MCF 10A (cell line): ENCODE results near the gene DUS2. TPM values are rescaled to one million over a fixed set of nuclear protein-coding genes. Genes with fewer than 3 reads are reported as not detected.
"Not testable (repeated sequence)": the region's sequence is repeated elsewhere in the genome, so short reads cannot be mapped to it uniquely, and the experiment has no call there.

ENCODE experiments used
- BruUV-seq: library from RNA; stranded (reverse); fragments of 400-500 nt; replicated peaks from 2 replicates; lab custom pipeline; 2021; lab: Mats Ljungman, UMichigan
- CTCF ChIA-PET: fragments of 300-600 bp; sonication (Branson Sonifier 250); formaldehyde crosslinking; extraction: SDS; loops from one replicate; lab custom pipeline; 2021; ENCODE audit warnings: antibody characterized with exemption, inconsistent platforms; lab: Yijun Ruan, JAX
- POLR2A ChIA-PET: fragments of 300-600, 350-650 bp; sonication (Branson Sonifier 250); formaldehyde crosslinking; extraction: SDS; loops from one replicate; lab custom pipeline; 2020; ENCODE audit warnings: antibody characterized with exemption, inconsistent platforms; lab: Yijun Ruan, JAX
- DNase-seq: peaks from one replicate; pipeline ENCODE4 v3.0.0-alpha.2; 2018; ENCODE audit not compliant: unreplicated experiment
- H3K27ac Mint-ChIP-seq: one replicate; pipeline ENCODE4 v1.8.0; 2022; ENCODE audit warnings: mild to moderate bottlenecking, low read depth, mixed read lengths; ENCODE audit not compliant: unreplicated experiment
- H3K27me3 Mint-ChIP-seq: one replicate; pipeline ENCODE4 v1.8.0; 2022; ENCODE audit warnings: mixed read lengths; ENCODE audit not compliant: insufficient read depth, unreplicated experiment
- H3K36me3 Mint-ChIP-seq: one replicate; pipeline ENCODE4 v1.8.0; 2022; ENCODE audit warnings: mild to moderate bottlenecking, moderate library complexity, mixed read lengths; ENCODE audit not compliant: insufficient read depth, unreplicated experiment
- H3K4me1 Mint-ChIP-seq: one replicate; pipeline ENCODE4 v1.8.0; 2022; ENCODE audit warnings: mixed read lengths; ENCODE audit not compliant: insufficient read depth, unreplicated experiment
- H3K4me3 Mint-ChIP-seq: one replicate; pipeline ENCODE4 v1.8.0; 2022; ENCODE audit warnings: mild to moderate bottlenecking, moderate library complexity, mixed read lengths; ENCODE audit not compliant: unreplicated experiment
- H3K9me3 Mint-ChIP-seq: one replicate; pipeline ENCODE4 v1.8.0; 2022; ENCODE audit warnings: mixed read lengths; ENCODE audit not compliant: unreplicated experiment
- CTCF ChIP-seq: fragments of 200-600 bp; IDR thresholded peaks from one replicate; pipeline ENCODE4 v1.8.0; 2022; ENCODE audit warnings: antibody characterized with exemption, mild to moderate bottlenecking; ENCODE audit not compliant: unreplicated experiment
- intact Hi-C: fragments of 100-400 bp; cut with micrococcal nuclease; formaldehyde crosslinking; loops from 2 replicates; pipeline ENCODE4 v1.14.1; 2022
- total RNA-seq: library from RNA; stranded (reverse); gene quantifications from 2 replicates; pipeline ENCODE4 v1.2.3, GENCODE V29; 2022

Gene DUS2
- total RNA-seq, 1 experiment from 2014 or later, result 24.2 TPM

GRCh38 chr16:68113059-68113761 is 90.1 kb downstream of the DUS2 start:
- ChIA-PET POLR2A (interaction anchor here (0.5 kb wide), 1 partner anchor 821 kb away, joined by 3 read pairs; no protein-coding TSS in a partner anchor), CTCF (interaction anchor here (0.6 to 0.7 kb wide), 2 partner anchors 19 to 57 kb away, joined by 3 to 5 read pairs; no protein-coding TSS in a partner anchor)
- no peak for TF ChIP-seq CTCF
- H3K27ac Mint-ChIP-seq, result no peak overlapping the region
- no peaks in the 10 kb centered on the region for H3K36me3 Mint-ChIP-seq
- BruUV-seq, result no TSS peak
- intact Hi-C loops, result no loop called here
- DNase-seq, result no peak
- no peak overlapping the region for H3K4me3 Mint-ChIP-seq
- peaks cover 27% of the 10 kb centered on the region for H3K9me3 Mint-ChIP-seq
- H3K4me1 Mint-ChIP-seq, result peaks cover 17% of the 10 kb centered on the region
- no peaks in the 10 kb centered on the region for H3K27me3 Mint-ChIP-seq

- BruUV-seq, result no TSS peak
- Mint-ChIP-seq H3K27ac (no peak overlapping the region), H3K27me3 (no peaks in the 10 kb centered on the region), H3K36me3 (no peaks in the 10 kb centered on the region), H3K4me1 (peaks cover 22% of the 10 kb centered on the region), H3K9me3 (peaks cover 21% of the 10 kb centered on the region), H3K4me3 (no peak overlapping the region)
- POLR2A ChIA-PET, result no interaction called here
- TF ChIP-seq CTCF, result no peak
- DNase-seq, result no peak
- CTCF ChIA-PET, result interaction anchor here (1.2 kb wide), 1 partner anchor 13 kb away, joined by 3 read pairs; no protein-coding TSS in a partner anchor
- intact Hi-C loops, result no loop called here
These were observed 90.7 kb downstream of the DUS2 start for GRCh38 chr16:68113765-68114240.

DNA sequence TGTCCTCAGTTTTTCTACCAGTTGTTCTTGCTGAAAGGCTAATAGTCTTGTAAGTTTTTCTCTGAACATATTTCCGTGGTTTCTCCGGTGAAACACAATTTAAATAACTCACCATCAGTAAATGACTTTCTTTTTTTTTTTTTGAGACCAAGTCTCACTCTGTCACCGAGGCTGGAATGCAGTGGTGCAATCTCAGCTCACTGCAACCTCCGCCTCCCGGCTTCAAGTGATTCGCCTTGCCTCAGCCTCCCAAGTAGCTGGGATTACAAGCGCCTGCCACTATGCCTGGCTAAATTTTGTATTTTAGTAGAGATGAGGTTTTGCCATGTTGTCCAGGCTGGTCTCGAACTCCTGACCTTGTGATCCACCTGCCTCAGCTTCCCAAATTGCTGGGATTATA is 91.9 kb downstream of the DUS2 start:
- H3K4me3 Mint-ChIP-seq, H3K27ac Mint-ChIP-seq, BruUV-seq, H3K36me3 Mint-ChIP-seq, DNase-seq, H3K27me3 Mint-ChIP-seq, POLR2A ChIA-PET, intact Hi-C loops: not testable (repeated sequence)
- CTCF ChIA-PET, result interaction anchor here (0.6 to 1.2 kb wide), 5 partner anchors 12 to 56 kb away, joined by 3 to 6 read pairs (median 3); partner anchors contain the start of gene NFATC3
- Mint-ChIP-seq H3K4me1 (peaks cover 22% of the 10 kb centered on the region), H3K9me3 (peaks cover 14% of the 10 kb centered on the region)

GRCh38 chr16:68115851-68116250 is 92.8 kb downstream of the DUS2 start:
- no peak for TF ChIP-seq CTCF
- Mint-ChIP-seq H3K27me3 (no peaks in the 10 kb centered on the region), H3K4me3 (no peak overlapping the region), H3K27ac (no peak overlapping the region), H3K4me1 (peaks cover 22% of the 10 kb centered on the region), H3K9me3 (peaks cover 8% of the 10 kb centered on the region), H3K36me3 (no peaks in the 10 kb centered on the region)
- intact Hi-C loops, result no loop called here
- ChIA-PET CTCF (interaction anchor here (0.9 kb wide), 1 partner anchor 23 kb away, joined by 6 read pairs; no protein-coding TSS in a partner anchor), POLR2A (interaction anchor here (8.2 kb wide), 1 partner anchor 30 kb away, joined by 44 read pairs; the partner anchor contains the start of gene NFATC3)
- DNase-seq, result no peak
- BruUV-seq, result no TSS peak
